ENCODE results near the gene NTN1. TPM values are rescaled to one million over a fixed set of nuclear protein-coding genes. Genes with fewer than 3 reads are reported as not detected.
A peak's percentile ranks its signal among the peaks of the same experiment; 100 is the strongest.

NTN1 gene
- total and polyA plus RNA-seq, 11 donors, result 9.3 to 25.8 (median 17.3) TPM

- Histone ChIP-seq H3K27me3 (no peaks in the 10 kb centered on the region), H3K4me1 (peaks cover 0 to 14% (median 0%) of the 10 kb centered on the region in 12 donors), H3K27ac (no peak overlapping the region), H3K9me3 (no peaks in the 10 kb centered on the region), H3K4me3 (no peak overlapping the region), H3K36me3 (no peaks in the 10 kb centered on the region)
- 96 to 99% (median 97%) methylated on average over 9 of the region's 9 CpGs for WGBS, 4 donors
- DNase-seq, result no peak
- TF ChIP-seq POLR2A (IDR thresholded peaks at IDR 0.05) (no peak), CTCF (IDR thresholded peaks at IDR 0.05) (no peak)
- no peak for ATAC-seq
- intact Hi-C loops (cut with DNase I), result no loop called here
These were observed 253.7 kb downstream of the NTN1 start for GRCh38 chr17:9274973-9275372.

GRCh38 chr17:9279893-9280292, 258.6 kb downstream of the NTN1 start:
- Histone ChIP-seq H3K36me3 (no peaks in the 10 kb centered on the region), H3K4me3 (no peak overlapping the region), H3K4me1 (peaks cover 0 to 8% (median 0%) of the 10 kb centered on the region in 12 donors), H3K27ac (no peak overlapping the region), H3K27me3 (no peaks in the 10 kb centered on the region), H3K9me3 (no peaks in the 10 kb centered on the region)
- no peak for ATAC-seq
- intact Hi-C loops (cut with DNase I), result loop anchor here in 1 of 10 donors (5.0 kb wide), 1 partner anchor 103 kb away; no protein-coding TSS in a partner anchor
- TF ChIP-seq POLR2A (IDR thresholded peaks at IDR 0.05) (no peak), CTCF (IDR thresholded peaks at IDR 0.05) (no peak)
- DNase-seq, result no peak
- WGBS, 4 donors, result 92 to 98% (median 97%) methylated on average over 8 of the region's 8 CpGs

- WGBS, 4 donors, result 80 to 87% (median 83%) methylated on average over 2 of the region's 2 CpGs
- no peak overlapping the region for H3K4me3 ChIP-seq
- TF ChIP-seq CTCF (IDR thresholded peaks at IDR 0.05) (no peak), POLR2A (IDR thresholded peaks at IDR 0.05) (no peak)
- peaks cover 0 to 14% (median 0%) of the 10 kb centered on the region in 12 donors for H3K4me1 ChIP-seq
- intact Hi-C loops (cut with DNase I), result loop anchor here in 1 of 10 donors (5.0 kb wide), 1 partner anchor 107 kb away; no protein-coding TSS in a partner anchor
- no peaks in the 10 kb centered on the region for H3K27me3 ChIP-seq
- no peak overlapping the region for H3K27ac ChIP-seq
- DNase-seq (no peak), ATAC-seq (no peak)
- H3K9me3 ChIP-seq, result no peaks in the 10 kb centered on the region
- no peaks in the 10 kb centered on the region for H3K36me3 ChIP-seq
These were observed 262.6 kb downstream of the NTN1 start for GRCh38 chr17:9283909-9284308.

- Histone ChIP-seq H3K4me3 (no peak overlapping the region), H3K27ac (peak overlapping the region in 5 of 12 donors; percentile 7 to 48 (median 26)), H3K4me1 (peaks cover 0 to 17% (median 0%) of the 10 kb centered on the region in 12 donors), H3K27me3 (no peaks in the 10 kb centered on the region), H3K9me3 (no peaks in the 10 kb centered on the region), H3K36me3 (no peaks in the 10 kb centered on the region)
- intact Hi-C loops (cut with DNase I), result loop anchor here in 1 of 10 donors (5.0 kb wide), 1 partner anchor 108 kb away; no protein-coding TSS in a partner anchor
- DNase-seq (peak in 4 of 5 donors; percentile 31 to 57 (median 44)), ATAC-seq (peak; percentile 61 to 90 (median 76))
- 47 to 59% (median 51%) methylated on average over 4 of the region's 4 CpGs for WGBS, 4 donors
- no peak for TF ChIP-seq POLR2A (IDR thresholded peaks at IDR 0.05)
- no peak for TF ChIP-seq CTCF (IDR thresholded peaks at IDR 0.05)
These were observed 263.6 kb downstream of the NTN1 start for GRCh38 chr17:9284884-9285283.

Data from heart left ventricle (tissue), 16 donors.